Stomach (tissue), 9 donors: ENCODE measurements around the gene MEPE. TPM values are rescaled to one million over a fixed set of nuclear protein-coding genes. Genes with fewer than 3 reads are reported as not detected.

Experiments used
- DNase-seq, 2 donors: peaks; one replicate each; pipeline versions ENCODE4 v3.0.0 to v3.0.0-alpha.2; 2013 to 2019
- H3K27ac ChIP-seq, 5 donors: fragments of 200-600 bp in 4 of 5; sonication (generic) in 4 of 5; one replicate each; pipeline ENCODE4 v1.5.1; 2013 to 2019; ENCODE audit warnings: mild to moderate bottlenecking in 1 of 5, moderate library complexity in 1 of 5
- H3K27me3 ChIP-seq, 3 donors: fragments of 200-600 bp; sonication (generic); one replicate each; pipeline ENCODE4 v1.5.1; 2017 to 2019; ENCODE audit warnings: mixed run types in 1 of 3
- H3K36me3 ChIP-seq, 4 donors: fragments of 200-600 bp; sonication (generic); 1 replicate in 3 of 4; 2 replicates in 1 of 4; pipeline ENCODE4 v1.5.1; 2016 to 2019
- H3K4me1 ChIP-seq, 4 donors: fragments of 200-600 bp; sonication (generic); one replicate each; pipeline ENCODE4 v1.5.1; 2016 to 2019
- H3K4me3 ChIP-seq, 4 donors: fragments of 200-600 bp; sonication (generic) in 3 of 4; one replicate each; pipeline ENCODE4 v1.5.1; 2016 to 2019; ENCODE audit warnings: mild to moderate bottlenecking in 1 of 4
- H3K9me3 ChIP-seq, 4 donors: fragments of 200-600 bp; sonication (generic); one replicate each; pipeline ENCODE4 v1.5.1; 2016 to 2019
- CTCF ChIP-seq, 7 experiments: fragments of 450-650 bp in 4 of 7; fragments of 200-600 bp in 3 of 7; sonication (generic) in 3 of 7; IDR thresholded peaks; one replicate each; pipeline ENCODE4 v1.5.1; 2016 to 2019; ENCODE audit warnings: antibody characterized with exemption in 7 of 7, control low read depth in 2 of 7, mild to moderate bottlenecking in 1 of 7
- EP300 ChIP-seq: sonication (generic); formaldehyde crosslinking; IDR thresholded peaks from one replicate; pipeline ENCODE4 v1.6.1; 2017; ENCODE audit warnings: antibody characterized with exemption
- POLR2A ChIP-seq, 4 donors: fragments of 450-650 bp; IDR thresholded peaks; one replicate each; pipeline ENCODE4 v1.6.1; 2016; ENCODE audit warnings: antibody characterized with exemption in 4 of 4, control low read depth in 2 of 4, mild to moderate bottlenecking in 1 of 4, moderate library complexity in 1 of 4
- POLR2AphosphoS5 ChIP-seq, 3 donors: sonication (generic); formaldehyde crosslinking; IDR thresholded peaks; one replicate each; pipeline ENCODE4 v1.6.1; 2016; ENCODE audit warnings: antibody characterized with exemption in 3 of 3
- WGBS, 5 donors: extraction: QIAGEN DNeasy Blood & Tissue Kit in 3 of 5; methylation state at CpG; one replicate each; pipeline versions ENCODE4 v1.1.5 to v1.1.7; 2013 to 2018; 5-methylcytosine and 5-hydroxymethylcytosine counted together
- intact Hi-C: fragments of 100-400 bp; cut with DNase I; formaldehyde crosslinking; loops from one replicate; pipeline ENCODE4 v1.15.1; 2023; ENCODE audit warnings: low total_unique reads
- polyA plus RNA-seq, 3 donors: library from polyadenylated mRNA; stranded (reverse); fragments of 200-250 nt; gene quantifications; one replicate each; pipeline ENCODE4 v1.2.3, GENCODE V29; 2013
- total RNA-seq, 5 donors: library from RNA; depleted of rRNA; stranded (reverse); fragments of >200 nt; gene quantifications; one replicate each; pipeline versions ENCODE4 v1.1.0 to v1.2.3, GENCODE V29; 2014 to 2016
- donor health status: healthy with polysubstance abuse.
- donor health status: Bipolar disorder and iron deficiency.
- donor health status: healthy.

MEPE gene
- total and polyA plus RNA-seq, 8 donors = not detected

DNA sequence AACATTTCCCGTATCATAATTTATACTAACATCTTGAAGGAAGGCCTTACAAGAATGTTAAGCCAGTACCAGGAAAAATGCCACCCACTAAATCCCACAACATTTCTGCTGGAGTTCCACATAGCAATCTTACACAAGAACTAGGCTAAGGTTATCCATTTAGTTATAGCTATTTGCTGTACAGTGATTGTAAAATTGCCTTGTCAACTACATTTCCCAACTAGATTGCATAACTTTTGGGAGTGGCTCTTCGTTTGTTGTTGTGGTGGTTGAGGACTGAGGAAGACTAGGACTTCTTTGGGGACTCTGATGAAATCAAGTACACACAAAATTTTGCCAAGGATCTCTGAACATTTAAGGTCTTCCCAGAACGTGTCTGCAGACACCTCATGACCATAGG is 25.4 kb upstream of the MEPE start:
- Histone ChIP-seq H3K4me3 (no peak overlapping the region), H3K9me3 (no peaks in the 10 kb centered on the region), H3K4me1 (no peaks in the 10 kb centered on the region), H3K27me3 (no peaks in the 10 kb centered on the region), H3K36me3 (no peaks in the 10 kb centered on the region), H3K27ac (no peak overlapping the region)
- intact Hi-C loops = no loop called here
- TF ChIP-seq POLR2A (IDR thresholded peaks at IDR 0.05) = no peak
- no peak for TF ChIP-seq EP300
- TF ChIP-seq POLR2AphosphoS5 (IDR thresholded peaks at IDR 0.05) = no peak
- no peak for TF ChIP-seq CTCF (IDR thresholded peaks at IDR 0.05)
- DNase-seq = no peak
- 58 to 73% (median 66%) methylated on average over 3 of the region's 3 CpGs for WGBS, 5 donors

DNA sequence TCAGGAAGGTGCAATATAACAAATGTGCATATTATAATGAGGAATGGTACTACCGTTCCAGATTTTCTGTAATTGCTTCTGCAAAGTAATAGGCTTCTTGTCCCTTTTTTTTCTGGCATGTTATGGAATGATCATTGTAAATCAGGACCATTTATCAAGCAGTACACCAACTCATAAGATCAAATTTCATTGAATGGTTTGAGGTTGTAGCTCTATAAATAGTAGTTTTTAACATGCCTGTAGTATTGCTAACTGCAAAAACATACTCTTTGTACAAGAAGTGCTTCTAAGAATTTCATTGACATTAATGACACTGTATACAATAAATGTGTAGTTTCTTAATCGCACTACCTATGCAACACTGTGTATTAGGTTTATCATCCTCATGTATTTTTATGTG is 20.8 kb upstream of the MEPE start:
- TF ChIP-seq EP300 (no peak), POLR2A (IDR thresholded peaks at IDR 0.05) (no peak), POLR2AphosphoS5 (IDR thresholded peaks at IDR 0.05) (no peak), CTCF (IDR thresholded peaks at IDR 0.05) (no peak)
- Histone ChIP-seq H3K9me3 (no peaks in the 10 kb centered on the region), H3K27me3 (no peaks in the 10 kb centered on the region), H3K27ac (no peak overlapping the region), H3K36me3 (no peaks in the 10 kb centered on the region), H3K4me1 (no peaks in the 10 kb centered on the region), H3K4me3 (no peak overlapping the region)
- intact Hi-C loops = no loop called here
- 87 to 96% (median 94%) methylated on average over 2 of the region's 2 CpGs for WGBS, 5 donors
- DNase-seq = no peak

- no peak overlapping the region for H3K27ac ChIP-seq
- intact Hi-C loops = no loop called here
- TF ChIP-seq EP300 = no peak
- no peak for TF ChIP-seq POLR2AphosphoS5 (IDR thresholded peaks at IDR 0.05)
- TF ChIP-seq POLR2A (IDR thresholded peaks at IDR 0.05) = no peak
- no peak for TF ChIP-seq CTCF (IDR thresholded peaks at IDR 0.05)
- H3K4me1 ChIP-seq = no peaks in the 10 kb centered on the region
- H3K9me3 ChIP-seq = no peaks in the 10 kb centered on the region
- WGBS, 5 donors = 62 to 81% (median 71%) methylated on average over 7 to 8 of the region's 8 CpGs
- DNase-seq = no peak
- H3K4me3 ChIP-seq = no peak overlapping the region
- H3K36me3 ChIP-seq = no peaks in the 10 kb centered on the region
- no peaks in the 10 kb centered on the region for H3K27me3 ChIP-seq
Measured at GRCh38 chr4:87819281-87819919, 13.4 kb upstream of the MEPE start.

DNA sequence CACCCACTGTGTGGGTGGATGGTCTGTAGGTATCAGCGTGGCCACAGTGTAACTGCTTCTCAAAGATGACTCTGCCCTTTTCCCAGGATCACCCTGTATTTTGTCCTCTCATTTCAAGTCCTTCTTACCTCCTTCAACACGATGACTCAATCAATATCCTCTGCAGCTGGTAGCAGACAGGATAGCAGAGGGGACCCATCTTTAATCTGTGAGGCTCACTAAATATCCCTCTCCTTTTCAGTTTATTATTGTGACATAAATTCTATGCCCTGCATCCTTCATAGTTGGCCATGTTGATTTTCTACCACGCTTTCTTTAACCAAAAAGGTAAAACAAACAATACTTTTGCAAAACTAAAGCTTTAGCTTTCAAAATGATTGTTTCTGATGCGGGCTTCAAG is 9.6 kb upstream of the MEPE start:
- Histone ChIP-seq H3K4me1 (no peaks in the 10 kb centered on the region), H3K36me3 (no peaks in the 10 kb centered on the region), H3K4me3 (no peak overlapping the region), H3K27ac (no peak overlapping the region), H3K27me3 (no peaks in the 10 kb centered on the region), H3K9me3 (no peaks in the 10 kb centered on the region)
- TF ChIP-seq POLR2AphosphoS5 (IDR thresholded peaks at IDR 0.05) (no peak), EP300 (no peak), POLR2A (IDR thresholded peaks at IDR 0.05) (no peak), CTCF (IDR thresholded peaks at IDR 0.05) (no peak)
- WGBS, 5 donors = 41 to 67% (median 54%) methylated on average over 4 of the region's 4 CpGs
- DNase-seq = no peak
- intact Hi-C loops = no loop called here
